OCI-LY3 (cell line): Measurements from ENCODE around the gene COG5.

ENCODE experiments used
- H2AFZ ChIP-seq: fragments of 200-600, 300-600 bp; shearing (Covaris generic); 2 replicates; pipeline ENCODE4 v1.6.0; 2014; ENCODE audit warnings: antibody characterized with exemption, low read depth, low read length
- H3K27ac ChIP-seq: fragments of 200-600, 300-600 bp; sonication (generic); 2 replicates; pipeline ENCODE4 v1.5.1; 2014; ENCODE audit warnings: mild to moderate bottlenecking, low read length, moderate library complexity, mixed read lengths
- H3K27me3 ChIP-seq: fragments of 200-600, 300-600 bp; sonication (generic); 2 replicates; pipeline ENCODE4 v1.6.1; 2014; ENCODE audit warnings: low read depth, low read length, mixed read lengths
- H3K36me3 ChIP-seq: fragments of 200-600, 300-600 bp; sonication (generic); replicated peaks from 2 replicates; pipeline ENCODE3; 2014; ENCODE audit warnings: low read depth, low read length, mixed read lengths
- H3K4me1 ChIP-seq: fragments of 300-600, 200-600 bp; sonication (generic); 2 replicates; pipeline ENCODE4 v1.6.1; 2014; ENCODE audit warnings: low read length, mixed read lengths
- H3K4me2 ChIP-seq: fragments of 200-600, 300-600 bp; sonication (generic); 2 replicates; pipeline ENCODE4 v1.6.1; 2014; ENCODE audit warnings: low read length, mixed read lengths
- H3K4me3 ChIP-seq: fragments of 300-600, 200-600 bp; sonication (generic); 2 replicates; pipeline ENCODE4 v1.5.1; 2014; ENCODE audit warnings: antibody characterized with exemption, mild to moderate bottlenecking, low read length, moderate library complexity
- H3K79me2 ChIP-seq: fragments of 300-600, 200-600 bp; shearing (Covaris generic); 2 replicates; pipeline ENCODE4 v1.6.1; 2014; ENCODE audit warnings: mild to moderate bottlenecking, low read length, mixed read lengths
- H3K9ac ChIP-seq: fragments of 300-600, 200-600 bp; shearing (Covaris generic); 2 replicates; pipeline ENCODE4 v1.6.0; 2014; ENCODE audit warnings: mild to moderate bottlenecking, low read length, moderate library complexity
- H3K9me3 ChIP-seq: fragments of 200-600, 300-600 bp; shearing (Covaris generic); 2 replicates; pipeline ENCODE4 v1.6.1; 2014; ENCODE audit warnings: low read length, mixed read lengths; ENCODE audit not compliant: insufficient read depth
- H4K20me1 ChIP-seq: fragments of 200-600, 300-600 bp; sonication (generic); 2 replicates; pipeline ENCODE4 v1.6.1; 2016; ENCODE audit warnings: low read length, mixed read lengths; ENCODE audit not compliant: insufficient read depth
- CTCF ChIP-seq: fragments of 200-600, 300-600 bp; sonication (generic); IDR thresholded peaks from 2 replicates; pipeline ENCODE4 v1.5.1; 2014; ENCODE audit warnings: antibody characterized with exemption, low read length, low read depth
- EZH2phosphoT487 ChIP-seq: fragments of 200-600 bp; shearing (Covaris generic); IDR thresholded peaks from 2 replicates; pipeline ENCODE4 v1.6.1; 2018; ENCODE audit warnings: antibody characterized with exemption, mixed run types, low read depth

Gene COG5

DNA sequence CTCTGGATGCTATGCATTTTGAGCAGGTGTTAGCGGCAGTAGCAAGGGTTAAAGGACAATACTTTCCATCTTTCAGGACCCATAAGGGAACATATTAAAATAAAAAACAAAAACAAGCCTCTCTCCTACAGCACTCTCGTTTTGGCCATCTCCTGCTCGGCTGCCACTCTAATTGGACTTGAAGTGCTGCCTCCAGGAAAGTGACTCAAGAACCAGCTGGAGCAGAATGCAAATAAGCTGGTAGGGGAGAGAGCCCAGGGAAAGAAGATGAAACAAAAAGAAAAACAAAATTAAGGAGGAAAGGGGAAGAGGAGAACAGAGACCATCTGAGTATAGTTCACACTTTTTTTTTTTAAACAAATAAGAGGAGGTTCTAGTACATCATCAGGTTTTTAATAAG is 329.3 kb downstream of the COG5 start:
- Histone ChIP-seq H3K9me3 (no peaks in the 10 kb centered on the region), H3K9ac (no peak overlapping the region), H3K36me3 (no peaks in the 10 kb centered on the region), H2AFZ (no peak overlapping the region), H3K27ac (no peak overlapping the region), H3K4me1 (peaks cover 13% of the 10 kb centered on the region), H3K4me2 (no peak overlapping the region), H3K79me2 (no peaks in the 10 kb centered on the region), H4K20me1 (no peaks in the 10 kb centered on the region), H3K4me3 (no peak overlapping the region), H3K27me3 (no peaks in the 10 kb centered on the region)
- TF ChIP-seq EZH2phosphoT487 (no peak), CTCF (no peak)

- Histone ChIP-seq H3K4me2 (no peak overlapping the region), H3K36me3 (no peaks in the 10 kb centered on the region), H3K4me3 (no peak overlapping the region), H3K27ac (no peak overlapping the region), H3K4me1 (peaks cover 13% of the 10 kb centered on the region), H3K27me3 (no peaks in the 10 kb centered on the region), H3K9ac (no peak overlapping the region), H3K79me2 (no peaks in the 10 kb centered on the region), H4K20me1 (no peaks in the 10 kb centered on the region), H3K9me3 (no peaks in the 10 kb centered on the region), H2AFZ (no peak overlapping the region)
- TF ChIP-seq CTCF, result no peak
- TF ChIP-seq EZH2phosphoT487, result no peak
Observed at GRCh38 chr7:107233981-107234380, 329.7 kb downstream of the COG5 start.

DNA sequence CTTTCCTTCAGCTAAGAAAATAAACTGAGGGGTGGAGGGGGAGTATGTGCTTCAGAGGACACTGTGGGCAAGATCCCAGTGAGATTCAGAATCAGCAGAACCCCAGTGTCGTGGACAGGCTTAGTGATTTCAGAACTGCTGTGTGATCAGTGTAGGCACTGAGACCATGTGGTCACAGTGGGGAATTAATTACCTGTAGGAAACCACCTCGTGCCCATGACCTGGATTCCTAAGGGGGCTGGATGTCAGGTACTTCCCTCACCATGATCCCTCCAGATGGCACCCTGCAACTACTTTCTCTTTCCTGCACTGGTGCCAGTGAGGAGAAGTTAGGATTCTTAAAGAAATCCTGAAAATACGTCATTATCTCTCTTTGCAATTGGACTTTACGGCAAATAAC is 330.5 kb downstream of the COG5 start:
- Histone ChIP-seq H3K4me1 (peaks cover 13% of the 10 kb centered on the region), H3K9me3 (no peaks in the 10 kb centered on the region), H2AFZ (no peak overlapping the region), H4K20me1 (no peaks in the 10 kb centered on the region), H3K4me3 (no peak overlapping the region), H3K79me2 (no peaks in the 10 kb centered on the region), H3K36me3 (no peaks in the 10 kb centered on the region), H3K4me2 (no peak overlapping the region), H3K27ac (no peak overlapping the region), H3K9ac (no peak overlapping the region), H3K27me3 (no peaks in the 10 kb centered on the region)
- TF ChIP-seq CTCF (peak; percentile 12; the same call in 1 of the 2 replicates), EZH2phosphoT487 (no peak)

GRCh38 chr7:107232568-107233090 is 331.1 kb downstream of the COG5 start:
- Histone ChIP-seq H2AFZ (no peak overlapping the region), H3K27me3 (no peaks in the 10 kb centered on the region), H4K20me1 (no peaks in the 10 kb centered on the region), H3K9me3 (no peaks in the 10 kb centered on the region), H3K36me3 (no peaks in the 10 kb centered on the region), H3K4me1 (peaks cover 13% of the 10 kb centered on the region), H3K4me3 (no peak overlapping the region), H3K79me2 (no peaks in the 10 kb centered on the region), H3K4me2 (no peak overlapping the region), H3K27ac (no peak overlapping the region), H3K9ac (no peak overlapping the region)
- TF ChIP-seq EZH2phosphoT487 (no peak), CTCF (no peak)
